Measurements from ENCODE around the gene SLC9A3. TPM values are rescaled to one million over a fixed set of nuclear protein-coding genes. Genes with fewer than 3 reads are reported as not detected.

SLC9A3 gene
- total RNA-seq, 2 experiments from 2014 or later = 2.3 to 2.5 TPM

DNA sequence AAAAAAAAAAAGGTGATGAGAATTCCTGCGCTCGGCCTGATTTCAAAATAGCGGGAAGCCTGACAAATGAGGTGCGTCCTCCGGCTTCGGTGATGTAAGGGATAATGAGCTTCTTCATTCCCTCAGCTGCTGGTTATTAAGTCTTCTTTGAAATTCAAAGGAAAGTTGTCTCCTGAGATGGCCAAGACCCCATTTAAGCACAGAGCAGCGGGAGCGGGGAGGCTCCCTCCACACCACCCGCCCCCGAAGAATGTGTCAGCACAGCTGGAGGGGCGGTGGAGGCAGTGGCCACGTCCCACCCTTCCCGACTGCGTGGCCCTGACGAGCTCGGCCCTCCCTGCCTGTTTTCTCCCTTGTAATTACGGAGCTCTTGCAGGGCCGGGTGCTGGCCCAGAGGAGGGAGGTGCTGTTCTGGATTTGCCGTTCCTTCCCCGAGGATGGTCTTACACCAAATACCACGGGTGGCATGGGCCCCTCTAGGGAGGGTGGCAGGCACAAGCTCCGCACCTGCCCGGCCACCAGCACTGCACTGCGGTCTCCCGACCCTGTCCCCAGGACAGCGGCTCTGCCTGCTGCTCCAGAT is 31.0 kb downstream of the SLC9A3 start:
- Histone ChIP-seq H3K4me1 (ENCODE audit: insufficient read depth, low read length) (no peaks in the 10 kb centered on the region), H3K4me3 (ENCODE audit: low read length) (no peak overlapping the region), H3K36me3 (ENCODE audit: insufficient read depth, low read length) (no peaks in the 10 kb centered on the region), H3K27ac (ENCODE audit: low read depth in 1 of 2, low read length in 2 of 2) (no peak overlapping the region), H3K9me3 (ENCODE audit: control insufficient read depth in 1 of 2, insufficient read depth in 1 of 2, low read length in 2 of 2) (peaks cover 0 to 11% of the 10 kb centered on the region in 2 experiments), H3K27me3 (ENCODE audit: control insufficient read depth in 1 of 2, insufficient read depth in 2 of 2, low read length in 2 of 2) (no peaks in the 10 kb centered on the region)
- H3K4me3 Mint-ChIP-seq = no peak overlapping the region
- no peaks in the 10 kb centered on the region for H3K27me3 Mint-ChIP-seq
- TF ChIP-seq, protein P1, sequence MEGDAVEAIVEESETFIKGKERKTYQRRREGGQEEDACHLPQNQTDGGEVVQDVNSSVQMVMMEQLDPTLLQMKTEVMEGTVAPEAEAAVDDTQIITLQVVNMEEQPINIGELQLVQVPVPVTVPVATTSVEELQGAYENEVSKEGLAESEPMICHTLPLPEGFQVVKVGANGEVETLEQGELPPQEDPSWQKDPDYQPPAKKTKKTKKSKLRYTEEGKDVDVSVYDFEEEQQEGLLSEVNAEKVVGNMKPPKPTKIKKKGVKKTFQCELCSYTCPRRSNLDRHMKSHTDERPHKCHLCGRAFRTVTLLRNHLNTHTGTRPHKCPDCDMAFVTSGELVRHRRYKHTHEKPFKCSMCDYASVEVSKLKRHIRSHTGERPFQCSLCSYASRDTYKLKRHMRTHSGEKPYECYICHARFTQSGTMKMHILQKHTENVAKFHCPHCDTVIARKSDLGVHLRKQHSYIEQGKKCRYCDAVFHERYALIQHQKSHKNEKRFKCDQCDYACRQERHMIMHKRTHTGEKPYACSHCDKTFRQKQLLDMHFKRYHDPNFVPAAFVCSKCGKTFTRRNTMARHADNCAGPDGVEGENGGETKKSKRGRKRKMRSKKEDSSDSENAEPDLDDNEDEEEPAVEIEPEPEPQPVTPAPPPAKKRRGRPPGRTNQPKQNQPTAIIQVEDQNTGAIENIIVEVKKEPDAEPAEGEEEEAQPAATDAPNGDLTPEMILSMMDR (IDR thresholded peaks at IDR 0.05) = no peak
- H3K27ac Mint-ChIP-seq = no peak overlapping the region
- ChIA-PET POLR2A (no interaction called here), CTCF (no interaction called here)
- H3K36me3 Mint-ChIP-seq (ENCODE audit: low read depth) = no peaks in the 10 kb centered on the region
- no peaks in the 10 kb centered on the region for H3K4me1 Mint-ChIP-seq (ENCODE audit: low read depth)
- no peaks in the 10 kb centered on the region for H3K9me3 Mint-ChIP-seq
- DNase-seq = no peak
- intact Hi-C loops (cut with DNase I, micrococcal nuclease) = no loop called here
- no peak for ATAC-seq (ENCODE audit: poor library complexity)

DNA sequence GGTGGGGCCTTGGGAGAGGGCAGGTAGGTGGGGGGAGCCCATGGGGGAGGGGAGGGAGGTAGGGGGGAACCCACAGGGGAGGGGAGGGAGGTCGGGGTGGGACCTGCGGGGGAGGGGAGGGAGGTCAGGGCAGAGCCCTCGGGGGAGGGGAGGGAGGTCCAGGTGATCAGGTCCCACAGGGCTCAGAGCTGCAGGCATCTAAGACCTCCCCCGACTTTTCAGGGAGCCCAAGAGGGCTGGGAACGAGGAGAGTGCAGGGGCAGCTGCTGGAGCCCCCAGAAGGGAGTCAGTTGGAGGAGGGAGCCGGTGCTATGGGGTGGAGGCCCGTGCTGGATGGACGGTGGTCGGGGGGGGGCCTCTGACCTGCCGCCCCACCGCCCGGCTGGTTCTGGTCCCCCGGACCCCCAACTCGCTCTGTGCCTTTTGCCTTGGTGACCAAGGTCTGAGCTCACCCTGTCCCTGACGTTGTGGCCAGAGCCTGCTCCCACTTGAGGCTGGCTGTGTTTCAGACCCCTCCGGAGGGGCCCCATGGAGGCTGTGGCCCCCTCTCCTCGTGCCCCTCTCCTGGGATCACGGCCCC is 31.8 kb downstream of the SLC9A3 start:
- no peaks in the 10 kb centered on the region for H3K27me3 ChIP-seq (ENCODE audit: control insufficient read depth in 1 of 2, insufficient read depth in 2 of 2, low read length in 2 of 2)
- H3K4me1 ChIP-seq (ENCODE audit: insufficient read depth, low read length) = no peaks in the 10 kb centered on the region
- Mint-ChIP-seq H3K9me3 (no peaks in the 10 kb centered on the region), H3K4me3 (no peak overlapping the region), H3K27me3 (no peaks in the 10 kb centered on the region), H3K27ac (no peak overlapping the region), H3K36me3 (ENCODE audit: low read depth) (no peaks in the 10 kb centered on the region), H3K4me1 (ENCODE audit: low read depth) (no peaks in the 10 kb centered on the region)
- H3K36me3 ChIP-seq (ENCODE audit: insufficient read depth, low read length) = no peaks in the 10 kb centered on the region
- DNase-seq (no peak), ATAC-seq (ENCODE audit: poor library complexity) (no peak)
- intact Hi-C loops (cut with DNase I, micrococcal nuclease) = no loop called here
- H3K4me3 ChIP-seq (ENCODE audit: low read length) = no peak overlapping the region
- H3K9me3 ChIP-seq (ENCODE audit: control insufficient read depth in 1 of 2, insufficient read depth in 1 of 2, low read length in 2 of 2) = peaks cover 0 to 16% of the 10 kb centered on the region in 2 experiments
- no peak overlapping the region for H3K27ac ChIP-seq (ENCODE audit: low read depth in 1 of 2, low read length in 2 of 2)
- CTCF ChIA-PET = no interaction called here
- POLR2A ChIA-PET = no interaction called here
- TF ChIP-seq, protein P1 (IDR thresholded peaks at IDR 0.05) = no peak

DNA sequence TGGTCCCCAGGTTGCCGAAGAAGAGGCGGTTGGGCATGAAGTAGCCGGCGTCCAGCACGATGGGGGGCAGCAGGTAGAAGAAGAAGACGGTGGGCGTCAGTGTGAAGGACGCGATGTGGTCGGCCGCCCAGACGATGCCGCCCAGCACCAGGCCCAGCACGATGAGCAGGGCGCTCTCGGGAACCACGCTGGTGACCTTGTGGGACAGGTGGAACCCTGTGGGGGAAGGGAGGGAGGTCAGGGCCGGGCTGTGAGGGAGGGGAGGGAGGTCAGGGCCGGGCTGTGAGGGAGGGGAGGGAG is 32.4 kb downstream of the SLC9A3 start:
- no peak overlapping the region for H3K27ac Mint-ChIP-seq
- H3K9me3 Mint-ChIP-seq = no peaks in the 10 kb centered on the region
- DNase-seq (no peak), ATAC-seq (ENCODE audit: poor library complexity) (no peak)
- no peaks in the 10 kb centered on the region for H3K36me3 Mint-ChIP-seq (ENCODE audit: low read depth)
- intact Hi-C loops (cut with DNase I, micrococcal nuclease) = no loop called here
- Histone ChIP-seq H3K27ac (ENCODE audit: low read depth in 1 of 2, low read length in 2 of 2) (no peak overlapping the region), H3K4me3 (ENCODE audit: low read length) (no peak overlapping the region), H3K4me1 (ENCODE audit: insufficient read depth, low read length) (no peaks in the 10 kb centered on the region), H3K36me3 (ENCODE audit: insufficient read depth, low read length) (no peaks in the 10 kb centered on the region), H3K9me3 (ENCODE audit: control insufficient read depth in 1 of 2, insufficient read depth in 1 of 2, low read length in 2 of 2) (peaks cover 0 to 16% of the 10 kb centered on the region in 2 experiments), H3K27me3 (ENCODE audit: control insufficient read depth in 1 of 2, insufficient read depth in 2 of 2, low read length in 2 of 2) (no peaks in the 10 kb centered on the region)
- H3K27me3 Mint-ChIP-seq = no peaks in the 10 kb centered on the region
- ChIA-PET POLR2A (no interaction called here), CTCF (no interaction called here)
- H3K4me3 Mint-ChIP-seq = no peak overlapping the region
- no peaks in the 10 kb centered on the region for H3K4me1 Mint-ChIP-seq (ENCODE audit: low read depth)
- TF ChIP-seq, protein P1 (IDR thresholded peaks at IDR 0.05) = no peak
